GM12872 (cell line): ENCODE measurements around the gene PLSCR5.

Experiments
- TF ChIP-seq, protein P1 (sequence below): IDR thresholded peaks from 3 replicates; pipeline ENCODE4 v1.5.1; 2011; ENCODE audit warnings: low read depth, mild to moderate bottlenecking, low read length, moderate library complexity; ENCODE audit not compliant: insufficient read depth

Gene PLSCR5, protein sequence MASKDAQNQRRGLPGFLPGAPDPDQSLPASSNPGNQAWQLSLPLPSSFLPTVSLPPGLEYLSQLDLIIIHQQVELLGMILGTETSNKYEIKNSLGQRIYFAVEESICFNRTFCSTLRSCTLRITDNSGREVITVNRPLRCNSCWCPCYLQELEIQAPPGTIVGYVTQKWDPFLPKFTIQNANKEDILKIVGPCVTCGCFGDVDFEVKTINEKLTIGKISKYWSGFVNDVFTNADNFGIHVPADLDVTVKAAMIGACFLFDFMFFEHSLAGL

GRCh38 chr3:146605106-146605505, at the start of gene PLSCR5:
PLSCR5 (minus strand) TSS chr3:146605346; CDS start chr3:146605212, 134 bp downstream.
- TF ChIP-seq, protein P1, sequence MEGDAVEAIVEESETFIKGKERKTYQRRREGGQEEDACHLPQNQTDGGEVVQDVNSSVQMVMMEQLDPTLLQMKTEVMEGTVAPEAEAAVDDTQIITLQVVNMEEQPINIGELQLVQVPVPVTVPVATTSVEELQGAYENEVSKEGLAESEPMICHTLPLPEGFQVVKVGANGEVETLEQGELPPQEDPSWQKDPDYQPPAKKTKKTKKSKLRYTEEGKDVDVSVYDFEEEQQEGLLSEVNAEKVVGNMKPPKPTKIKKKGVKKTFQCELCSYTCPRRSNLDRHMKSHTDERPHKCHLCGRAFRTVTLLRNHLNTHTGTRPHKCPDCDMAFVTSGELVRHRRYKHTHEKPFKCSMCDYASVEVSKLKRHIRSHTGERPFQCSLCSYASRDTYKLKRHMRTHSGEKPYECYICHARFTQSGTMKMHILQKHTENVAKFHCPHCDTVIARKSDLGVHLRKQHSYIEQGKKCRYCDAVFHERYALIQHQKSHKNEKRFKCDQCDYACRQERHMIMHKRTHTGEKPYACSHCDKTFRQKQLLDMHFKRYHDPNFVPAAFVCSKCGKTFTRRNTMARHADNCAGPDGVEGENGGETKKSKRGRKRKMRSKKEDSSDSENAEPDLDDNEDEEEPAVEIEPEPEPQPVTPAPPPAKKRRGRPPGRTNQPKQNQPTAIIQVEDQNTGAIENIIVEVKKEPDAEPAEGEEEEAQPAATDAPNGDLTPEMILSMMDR, result no peak

DNA sequence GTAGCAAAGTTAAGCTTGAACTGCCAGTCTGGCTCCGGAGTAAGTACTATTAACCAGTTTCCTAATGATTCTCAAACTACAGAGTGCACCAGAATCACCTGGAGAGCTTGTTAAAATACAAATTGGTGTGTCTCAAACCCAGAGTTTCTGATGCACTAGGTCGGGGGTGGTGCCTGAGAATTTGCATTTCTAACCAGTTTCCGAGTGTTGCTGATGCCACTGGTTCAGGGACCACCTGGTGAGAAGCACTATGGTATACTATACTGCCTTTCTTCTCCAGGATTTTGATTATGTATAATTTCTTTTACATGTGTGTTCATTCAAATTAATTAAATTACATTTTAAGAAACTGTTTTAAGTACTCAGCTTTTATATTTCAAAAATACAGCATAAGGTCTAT, 48.8 kb upstream of the PLSCR5 start:
- TF ChIP-seq, protein P1, result no peak

- TF ChIP-seq, protein P1, result no peak
These were observed 45.7 kb upstream of the PLSCR5 start for GRCh38 chr3:146650691-146651442.

DNA sequence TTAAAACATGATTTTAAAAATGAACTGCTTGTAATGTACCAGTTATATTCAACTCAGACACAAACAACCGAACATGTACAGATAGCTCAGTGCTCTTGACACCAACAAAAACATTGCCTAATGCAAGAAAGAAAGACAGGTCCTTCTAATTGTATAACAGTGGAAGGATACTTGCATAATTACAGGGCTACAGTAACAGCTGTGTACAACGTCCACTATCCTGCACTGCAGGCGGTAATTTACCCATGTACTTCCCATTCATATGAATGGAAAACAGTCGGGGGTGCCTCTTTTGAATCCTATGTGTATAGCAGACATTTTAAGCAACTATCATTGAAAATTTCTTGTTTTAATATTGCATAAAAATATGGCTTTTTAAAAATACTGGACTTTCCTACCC, 41.1 kb upstream of the PLSCR5 start:
- TF ChIP-seq, protein P1, result no peak

DNA sequence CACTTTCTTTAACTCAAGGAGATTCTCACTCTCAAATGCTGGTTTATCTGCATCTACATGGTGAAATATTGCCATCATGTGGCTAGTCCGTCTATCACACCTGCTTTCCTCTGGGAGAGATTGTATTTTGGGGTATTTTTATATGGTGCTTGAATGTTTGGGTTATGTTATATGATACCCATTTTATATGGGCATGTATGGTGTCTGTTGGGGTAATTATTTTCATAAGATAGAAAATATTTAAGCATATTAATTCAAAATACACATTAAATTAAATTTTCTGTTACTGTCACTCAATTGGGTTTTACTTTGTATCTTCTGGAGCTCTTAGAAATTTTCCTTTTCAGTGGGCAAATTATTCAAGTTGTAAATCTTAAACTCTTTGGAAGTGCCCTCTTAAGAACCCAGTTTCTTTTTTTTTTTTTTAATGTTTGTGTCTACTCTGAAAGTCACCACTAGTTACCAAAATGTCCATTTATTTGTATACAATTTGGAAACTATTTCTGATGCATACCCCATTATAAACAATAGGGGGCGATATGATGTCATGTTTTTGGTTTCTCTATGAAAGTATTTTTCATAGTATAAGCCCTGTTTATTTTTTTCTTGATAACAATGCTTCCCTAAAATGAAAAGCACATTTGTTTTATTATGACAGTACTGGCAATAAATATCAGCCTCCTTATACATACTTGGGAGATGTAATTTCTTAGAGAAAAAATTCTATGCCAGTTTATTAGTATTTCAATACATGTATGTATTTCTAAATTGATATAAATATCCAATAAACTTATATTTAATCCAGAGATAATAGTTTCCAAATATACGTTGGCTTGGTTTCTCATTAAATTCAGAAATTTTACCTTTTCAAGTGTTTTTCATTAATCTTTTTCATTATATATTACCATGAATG, 36.1 kb upstream of the PLSCR5 start:
- TF ChIP-seq, protein P1, result peak; percentile 51

- TF ChIP-seq, protein P1, result no peak
These were observed 35.2 kb upstream of the PLSCR5 start for GRCh38 chr3:146640361-146640760.

DNA sequence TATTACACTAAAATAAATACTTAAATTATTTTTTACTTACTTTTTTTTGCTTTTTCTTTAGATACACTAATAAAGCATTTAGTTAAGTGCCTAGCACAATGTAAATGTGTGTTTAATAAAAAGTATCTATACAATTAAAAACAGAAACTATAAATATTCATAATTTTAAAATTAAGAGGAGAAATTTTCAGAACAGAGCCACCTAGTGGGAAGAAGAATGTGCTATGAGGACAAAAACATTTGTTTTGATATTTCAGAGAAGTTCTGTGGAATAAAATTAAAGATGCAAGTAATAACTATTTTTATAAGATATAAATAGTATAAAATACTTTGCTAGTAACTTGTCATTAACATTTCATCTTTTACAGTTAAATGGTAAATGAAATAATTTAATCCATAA, 33.6 kb upstream of the PLSCR5 start:
- TF ChIP-seq, protein P1, result no peak; the same call in 2 of the 3 replicates
